HCT116 (cell line): ENCODE measurements around the gene RAB3B. TPM values are rescaled to one million over a fixed set of nuclear protein-coding genes. Genes with fewer than 3 reads are reported as not detected.

ENCODE experiments used
- ATAC-seq: fragments of 200-7000 bp; cut with Tn5 transposase; 2 replicates; pipeline ENCODE4 v1.9.1; 2020; ENCODE audit warnings: mild to moderate bottlenecking, moderate library complexity
- BruUV-seq: library from RNA; stranded (reverse); fragments of 400-500 nt; replicated peaks from 2 replicates; lab custom pipeline; 2021; lab: Mats Ljungman, UMichigan
- CTCF ChIA-PET: fragments of 300-600 bp; sonication (Branson Sonifier 250); formaldehyde crosslinking; loops from one replicate; lab custom pipeline; 2021; ENCODE audit warnings: antibody characterized with exemption; lab: Charles Lee
- POLR2A ChIA-PET: fragments of 300-600, 350-600 bp; sonication (Branson Sonifier 250); formaldehyde crosslinking; loops from one replicate; lab custom pipeline; 2021; ENCODE audit warnings: antibody characterized with exemption; lab: Charles Lee
- RAD21 ChIA-PET, 2 experiments: fragments of 300-600 bp; sonication (Branson Sonifier 250); formaldehyde crosslinking; loops; one replicate each; lab custom pipeline; 2023; ENCODE audit warnings: low total read pairs in 2 of 2; ENCODE audit not compliant: uncharacterized antibody in 2 of 2, unreplicated experiment in 2 of 2, low non-redundant PET in 1 of 2; lab: Charles Lee
- DNase-seq: peaks from one replicate; pipeline ENCODE4 v3.0.0-alpha.2; 2010; ENCODE audit warnings: low read depth, low spot score
- H2AFZ ChIP-seq: fragments of 200-600 bp; shearing (Covaris generic), sonication (generic); 2 replicates; pipeline ENCODE4 v1.6.1; 2017; ENCODE audit warnings: low read depth, mixed run types, mixed read lengths, antibody characterized with exemption, low read length; ENCODE audit not compliant: poor library complexity, severe bottlenecking
- H3K27ac ChIP-seq: 2 replicates; pipeline ENCODE4 v1.5.1; 2012; ENCODE audit warnings: low read depth, low read length
- H3K27me3 ChIP-seq: fragments of 200-600 bp; sonication (generic); 2 replicates; pipeline ENCODE4 v1.6.1; 2016; ENCODE audit warnings: mixed run types, low read length, mixed read lengths; ENCODE audit not compliant: insufficient read depth
- H3K36me3 ChIP-seq, 2 experiments: fragments of 200-500 bp in 1 of 2; fragments of 200-600 bp in 1 of 2; sonication (Bioruptor generic) in 1 of 2; sonication (generic) in 1 of 2; 2 replicates each; pipeline versions ENCODE4 v1.5.1 to v1.6.1; 2014 to 2016; ENCODE audit warnings: low read length in 2 of 2, inconsistent platforms in 1 of 2, mixed read lengths in 1 of 2, mixed run types in 1 of 2; ENCODE audit not compliant: insufficient read depth in 2 of 2, control insufficient read depth in 1 of 2
- H3K4me1 ChIP-seq, 2 experiments: fragments of 200-600 bp in 1 of 2; sonication (generic) in 1 of 2; 2 replicates each; pipeline versions ENCODE4 v1.5.1 to v1.6.1; 2012 to 2017; ENCODE audit warnings: low read length in 2 of 2, inconsistent platforms in 1 of 2, mild to moderate bottlenecking in 1 of 2, mixed read lengths in 1 of 2, mixed run types in 1 of 2, moderate library complexity in 1 of 2; ENCODE audit not compliant: insufficient read depth in 2 of 2, control insufficient read depth in 1 of 2
- H3K4me2 ChIP-seq: fragments of 200-600 bp; sonication (generic); 2 replicates; pipeline ENCODE4 v1.6.1; 2017; ENCODE audit warnings: mixed run types, low read length, mixed read lengths
- H3K4me3 ChIP-seq, 2 experiments: fragments of 200-600 bp in 1 of 2; sonication (generic) in 1 of 2; replicated peaks in 1 of 2; 2 replicates each; pipeline ENCODE4 v1.5.1; 2011 to 2016; ENCODE audit warnings: low read length in 2 of 2, control low read depth in 1 of 2, low read depth in 1 of 2, mild to moderate bottlenecking in 1 of 2, mixed read lengths in 1 of 2, mixed run types in 1 of 2
- H3K79me2 ChIP-seq: fragments of 200-600 bp; sonication (generic); 2 replicates; pipeline ENCODE4 v1.6.1; 2017; ENCODE audit warnings: mild to moderate bottlenecking, mixed run types, low read length, moderate library complexity, mixed read lengths; ENCODE audit not compliant: insufficient read depth
- H3K9ac ChIP-seq: fragments of 200-600 bp; sonication (generic); 2 replicates; pipeline ENCODE4 v1.6.1; 2016; ENCODE audit warnings: low read length, mixed read lengths
- H3K9me2 ChIP-seq: fragments of 200-600 bp; sonication (generic), shearing (Covaris generic); 2 replicates; pipeline ENCODE4 v1.6.1; 2017; ENCODE audit warnings: mixed run types, mild to moderate bottlenecking, moderate library complexity; ENCODE audit not compliant: insufficient read depth
- H3K9me3 ChIP-seq, 2 experiments: fragments of 200-500 bp in 1 of 2; fragments of 200-600 bp in 1 of 2; sonication (Bioruptor generic) in 1 of 2; sonication (generic) in 1 of 2; 2 replicates each; pipeline ENCODE4 v1.6.1; 2014 to 2017; ENCODE audit warnings: low read length in 2 of 2, mixed read lengths in 2 of 2, inconsistent platforms in 1 of 2, low read depth in 1 of 2, mild to moderate bottlenecking in 1 of 2, mixed run types in 1 of 2, moderate library complexity in 1 of 2; ENCODE audit not compliant: control insufficient read depth in 1 of 2, insufficient read depth in 1 of 2
- H4K20me1 ChIP-seq: fragments of 200-600 bp; sonication (generic), shearing (Covaris generic); 2 replicates; pipeline ENCODE4 v1.6.1; 2017; ENCODE audit warnings: mixed run types, mild to moderate bottlenecking, moderate library complexity; ENCODE audit not compliant: insufficient read depth
- CBX3 ChIP-seq: IDR thresholded peaks from 2 replicates; pipeline ENCODE4 v1.6.1; 2012; ENCODE audit warnings: low read depth
- CEBPB ChIP-seq: IDR thresholded peaks from 2 replicates; pipeline ENCODE4 v1.6.1; 2012; ENCODE audit warnings: low read depth
- EGR1 ChIP-seq: IDR thresholded peaks from 2 replicates; pipeline ENCODE4 v1.6.1; 2012; ENCODE audit warnings: low read depth
- ELF1 ChIP-seq: IDR thresholded peaks from 2 replicates; pipeline ENCODE4 v1.6.1; 2012; ENCODE audit warnings: low read depth, borderline replicate concordance
- EZH2 ChIP-seq: fragments of 200-600 bp; sonication (generic); IDR thresholded peaks from 2 replicates; pipeline ENCODE4 v1.6.1; 2017; ENCODE audit warnings: antibody characterized with exemption, mixed run types
- EZH2phosphoT487 ChIP-seq: fragments of 200-600 bp; IDR thresholded peaks from 2 replicates; pipeline ENCODE4 v1.6.1; 2018; ENCODE audit warnings: antibody characterized with exemption, borderline replicate concordance
- FOSL1 ChIP-seq: IDR thresholded peaks from 2 replicates; pipeline ENCODE4 v1.6.1; 2012; ENCODE audit warnings: low read depth
- JUND ChIP-seq: IDR thresholded peaks from 2 replicates; pipeline ENCODE4 v1.6.1; 2012
- POLR2A ChIP-seq: IDR thresholded peaks from 2 replicates; pipeline ENCODE4 v1.7.0; 2011; ENCODE audit warnings: borderline replicate concordance; ENCODE audit not compliant: insufficient read depth, insufficient read length; ENCODE audit errors: extremely low read depth
- POLR2AphosphoS5 ChIP-seq: IDR thresholded peaks from 2 replicates; pipeline ENCODE4 v1.6.1; 2011; ENCODE audit warnings: mild to moderate bottlenecking, low read depth, low read length, moderate library complexity
- RAD21 ChIP-seq: IDR thresholded peaks from 2 replicates; pipeline ENCODE4 v1.6.1; 2012; ENCODE audit warnings: low read depth, mild to moderate bottlenecking
- SP1 ChIP-seq: IDR thresholded peaks from 2 replicates; pipeline ENCODE4 v1.6.1; 2012; ENCODE audit warnings: low read depth
- SRF ChIP-seq: IDR thresholded peaks from 2 replicates; pipeline ENCODE4 v1.6.1; 2012; ENCODE audit warnings: low read depth
- YY1 ChIP-seq: IDR thresholded peaks from 2 replicates; pipeline ENCODE4 v1.6.1; 2011; ENCODE audit warnings: low read length, low read depth, moderate library complexity, mild to moderate bottlenecking; ENCODE audit not compliant: insufficient replicate concordance; ENCODE audit errors: extremely low read depth
- ZFX ChIP-seq: fragments of 450-650 bp; IDR thresholded peaks from 2 replicates; pipeline ENCODE4 v1.6.1; 2017
- intact Hi-C: fragments of 100-400 bp; cut with micrococcal nuclease; formaldehyde crosslinking; loops from 2 replicates; pipeline ENCODE4 v1.10.0; 2022
- total RNA-seq: library from RNA; stranded (reverse); gene quantifications from one replicate; pipeline ENCODE4 v1.2.1, GENCODE V29; 2021; ENCODE audit not compliant: unreplicated experiment
- TF ChIP-seq, protein P1 (sequence below): IDR thresholded peaks from 2 replicates; pipeline ENCODE4 v1.6.1; 2012; ENCODE audit warnings: low read depth
- TF ChIP-seq, protein P2 (sequence below): IDR thresholded peaks from 2 replicates; pipeline ENCODE4 v1.6.1; 2011; ENCODE audit warnings: mild to moderate bottlenecking, low read length, moderate library complexity; ENCODE audit not compliant: insufficient replicate concordance; ENCODE audit errors: extremely low read depth
- TF ChIP-seq, protein P3 (sequence below): IDR thresholded peaks from 2 replicates; pipeline ENCODE4 v1.6.1; 2012
- TF ChIP-seq, protein P4 (sequence below): IDR thresholded peaks from 2 replicates; pipeline ENCODE4 v1.6.1; 2012
- TF ChIP-seq, protein P5 (sequence below), 3 experiments: fragments of 200-600 bp in 1 of 3; sonication (generic) in 1 of 3; IDR thresholded peaks in 2 of 3; conservative IDR thresholded peaks in 1 of 3; 2 replicates each; pipeline ENCODE4 v1.5.1; 2012 to 2017; ENCODE audit warnings: low read depth in 2 of 3, low read length in 2 of 3, antibody characterized with exemption in 1 of 3, borderline replicate concordance in 1 of 3, control low read depth in 1 of 3, mild to moderate bottlenecking in 1 of 3, mixed read lengths in 1 of 3, mixed run types in 1 of 3, moderate library complexity in 1 of 3; ENCODE audit not compliant: insufficient read depth in 1 of 3

RAB3B gene
- total RNA-seq, 1 experiment from 2014 or later = 15.1 TPM

DNA sequence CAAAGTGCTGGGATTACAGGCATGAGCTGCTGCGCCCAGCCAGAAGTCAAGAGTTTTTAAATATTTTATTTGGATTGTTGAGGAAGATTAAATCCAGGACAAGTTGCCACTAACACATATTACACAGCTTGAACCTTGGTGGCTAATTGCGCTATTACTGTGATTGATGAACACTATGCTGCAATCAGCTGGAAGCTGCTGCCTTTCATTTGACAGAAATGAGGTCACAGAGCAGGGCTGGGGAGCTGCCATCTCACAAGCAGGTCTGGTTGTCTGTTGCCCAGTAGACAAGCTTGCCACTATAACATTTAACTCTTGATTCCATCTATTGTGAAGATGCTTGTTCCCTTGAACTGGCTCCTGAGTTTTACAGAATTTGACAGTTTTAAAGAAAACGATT lies 74.5 kb downstream of the RAB3B start:
- no peaks in the 10 kb centered on the region for H3K4me1 ChIP-seq
- no peaks in the 10 kb centered on the region for H3K27me3 ChIP-seq
- H4K20me1 ChIP-seq = no peaks in the 10 kb centered on the region
- intact Hi-C loops = no loop called here
- TF ChIP-seq ELF1 (no peak), CBX3 (no peak), RAD21 (no peak), CEBPB (no peak), JUND (no peak), YY1 (no peak), EZH2 (no peak), SRF (no peak), SP1 (no peak), POLR2A (no peak), EGR1 (no peak), POLR2AphosphoS5 (no peak), EZH2phosphoT487 (no peak), ZFX (no peak), FOSL1 (no peak)
- TF ChIP-seq, protein P1, sequence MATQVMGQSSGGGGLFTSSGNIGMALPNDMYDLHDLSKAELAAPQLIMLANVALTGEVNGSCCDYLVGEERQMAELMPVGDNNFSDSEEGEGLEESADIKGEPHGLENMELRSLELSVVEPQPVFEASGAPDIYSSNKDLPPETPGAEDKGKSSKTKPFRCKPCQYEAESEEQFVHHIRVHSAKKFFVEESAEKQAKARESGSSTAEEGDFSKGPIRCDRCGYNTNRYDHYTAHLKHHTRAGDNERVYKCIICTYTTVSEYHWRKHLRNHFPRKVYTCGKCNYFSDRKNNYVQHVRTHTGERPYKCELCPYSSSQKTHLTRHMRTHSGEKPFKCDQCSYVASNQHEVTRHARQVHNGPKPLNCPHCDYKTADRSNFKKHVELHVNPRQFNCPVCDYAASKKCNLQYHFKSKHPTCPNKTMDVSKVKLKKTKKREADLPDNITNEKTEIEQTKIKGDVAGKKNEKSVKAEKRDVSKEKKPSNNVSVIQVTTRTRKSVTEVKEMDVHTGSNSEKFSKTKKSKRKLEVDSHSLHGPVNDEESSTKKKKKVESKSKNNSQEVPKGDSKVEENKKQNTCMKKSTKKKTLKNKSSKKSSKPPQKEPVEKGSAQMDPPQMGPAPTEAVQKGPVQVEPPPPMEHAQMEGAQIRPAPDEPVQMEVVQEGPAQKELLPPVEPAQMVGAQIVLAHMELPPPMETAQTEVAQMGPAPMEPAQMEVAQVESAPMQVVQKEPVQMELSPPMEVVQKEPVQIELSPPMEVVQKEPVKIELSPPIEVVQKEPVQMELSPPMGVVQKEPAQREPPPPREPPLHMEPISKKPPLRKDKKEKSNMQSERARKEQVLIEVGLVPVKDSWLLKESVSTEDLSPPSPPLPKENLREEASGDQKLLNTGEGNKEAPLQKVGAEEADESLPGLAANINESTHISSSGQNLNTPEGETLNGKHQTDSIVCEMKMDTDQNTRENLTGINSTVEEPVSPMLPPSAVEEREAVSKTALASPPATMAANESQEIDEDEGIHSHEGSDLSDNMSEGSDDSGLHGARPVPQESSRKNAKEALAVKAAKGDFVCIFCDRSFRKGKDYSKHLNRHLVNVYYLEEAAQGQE = no peak
- TF ChIP-seq, protein P2, sequence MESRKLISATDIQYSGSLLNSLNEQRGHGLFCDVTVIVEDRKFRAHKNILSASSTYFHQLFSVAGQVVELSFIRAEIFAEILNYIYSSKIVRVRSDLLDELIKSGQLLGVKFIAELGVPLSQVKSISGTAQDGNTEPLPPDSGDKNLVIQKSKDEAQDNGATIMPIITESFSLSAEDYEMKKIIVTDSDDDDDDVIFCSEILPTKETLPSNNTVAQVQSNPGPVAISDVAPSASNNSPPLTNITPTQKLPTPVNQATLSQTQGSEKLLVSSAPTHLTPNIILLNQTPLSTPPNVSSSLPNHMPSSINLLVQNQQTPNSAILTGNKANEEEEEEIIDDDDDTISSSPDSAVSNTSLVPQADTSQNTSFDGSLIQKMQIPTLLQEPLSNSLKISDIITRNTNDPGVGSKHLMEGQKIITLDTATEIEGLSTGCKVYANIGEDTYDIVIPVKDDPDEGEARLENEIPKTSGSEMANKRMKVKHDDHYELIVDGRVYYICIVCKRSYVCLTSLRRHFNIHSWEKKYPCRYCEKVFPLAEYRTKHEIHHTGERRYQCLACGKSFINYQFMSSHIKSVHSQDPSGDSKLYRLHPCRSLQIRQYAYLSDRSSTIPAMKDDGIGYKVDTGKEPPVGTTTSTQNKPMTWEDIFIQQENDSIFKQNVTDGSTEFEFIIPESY = no peak
- TF ChIP-seq, protein P3, sequence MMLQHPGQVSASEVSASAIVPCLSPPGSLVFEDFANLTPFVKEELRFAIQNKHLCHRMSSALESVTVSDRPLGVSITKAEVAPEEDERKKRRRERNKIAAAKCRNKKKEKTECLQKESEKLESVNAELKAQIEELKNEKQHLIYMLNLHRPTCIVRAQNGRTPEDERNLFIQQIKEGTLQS = no peak
- TF ChIP-seq, protein P4, sequence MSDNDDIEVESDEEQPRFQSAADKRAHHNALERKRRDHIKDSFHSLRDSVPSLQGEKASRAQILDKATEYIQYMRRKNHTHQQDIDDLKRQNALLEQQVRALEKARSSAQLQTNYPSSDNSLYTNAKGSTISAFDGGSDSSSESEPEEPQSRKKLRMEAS = no peak
- TF ChIP-seq, protein P5, sequence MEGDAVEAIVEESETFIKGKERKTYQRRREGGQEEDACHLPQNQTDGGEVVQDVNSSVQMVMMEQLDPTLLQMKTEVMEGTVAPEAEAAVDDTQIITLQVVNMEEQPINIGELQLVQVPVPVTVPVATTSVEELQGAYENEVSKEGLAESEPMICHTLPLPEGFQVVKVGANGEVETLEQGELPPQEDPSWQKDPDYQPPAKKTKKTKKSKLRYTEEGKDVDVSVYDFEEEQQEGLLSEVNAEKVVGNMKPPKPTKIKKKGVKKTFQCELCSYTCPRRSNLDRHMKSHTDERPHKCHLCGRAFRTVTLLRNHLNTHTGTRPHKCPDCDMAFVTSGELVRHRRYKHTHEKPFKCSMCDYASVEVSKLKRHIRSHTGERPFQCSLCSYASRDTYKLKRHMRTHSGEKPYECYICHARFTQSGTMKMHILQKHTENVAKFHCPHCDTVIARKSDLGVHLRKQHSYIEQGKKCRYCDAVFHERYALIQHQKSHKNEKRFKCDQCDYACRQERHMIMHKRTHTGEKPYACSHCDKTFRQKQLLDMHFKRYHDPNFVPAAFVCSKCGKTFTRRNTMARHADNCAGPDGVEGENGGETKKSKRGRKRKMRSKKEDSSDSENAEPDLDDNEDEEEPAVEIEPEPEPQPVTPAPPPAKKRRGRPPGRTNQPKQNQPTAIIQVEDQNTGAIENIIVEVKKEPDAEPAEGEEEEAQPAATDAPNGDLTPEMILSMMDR (IDR thresholded peaks at IDR 0.05 in 2 of 3, conservative IDR thresholded peaks at IDR 0.05 in 1 of 3; ENCODE audit: borderline replicate concordance in 1 of 3, insufficient read depth in 1 of 3, low read depth in 2 of 3, low read length in 2 of 3) = no peak
- TF ChIP-seq, all 23 proteins: peak for 0
- no peak overlapping the region for H3K4me2 ChIP-seq
- no peak overlapping the region for H3K9ac ChIP-seq
- RAD21 ChIA-PET = no interaction called here
- CTCF ChIA-PET = no interaction called here
- no peaks in the 10 kb centered on the region for H3K79me2 ChIP-seq
- H3K36me3 ChIP-seq = no peaks in the 10 kb centered on the region
- POLR2A ChIA-PET = no interaction called here
- H3K9me2 ChIP-seq = no peaks in the 10 kb centered on the region
- no peak overlapping the region for H3K27ac ChIP-seq
- H3K4me3 ChIP-seq = no peak overlapping the region
- ATAC-seq (no peak), DNase-seq (no peak)
- BruUV-seq = TSS peak; percentile 8
- no peaks in the 10 kb centered on the region for H3K9me3 ChIP-seq
- H2AFZ ChIP-seq = no peak overlapping the region
